ENCODE results near the gene UQCR10. TPM values are rescaled to one million over a fixed set of nuclear protein-coding genes. Genes with fewer than 3 reads are reported as not detected.

UQCR10 gene
- total and polyA plus RNA-seq, 9 of the 15 experiments (the other 6 are each of a cell fraction or from before 2014, with no cell fraction given): 128 to 903 (median 163) TPM

DNA sequence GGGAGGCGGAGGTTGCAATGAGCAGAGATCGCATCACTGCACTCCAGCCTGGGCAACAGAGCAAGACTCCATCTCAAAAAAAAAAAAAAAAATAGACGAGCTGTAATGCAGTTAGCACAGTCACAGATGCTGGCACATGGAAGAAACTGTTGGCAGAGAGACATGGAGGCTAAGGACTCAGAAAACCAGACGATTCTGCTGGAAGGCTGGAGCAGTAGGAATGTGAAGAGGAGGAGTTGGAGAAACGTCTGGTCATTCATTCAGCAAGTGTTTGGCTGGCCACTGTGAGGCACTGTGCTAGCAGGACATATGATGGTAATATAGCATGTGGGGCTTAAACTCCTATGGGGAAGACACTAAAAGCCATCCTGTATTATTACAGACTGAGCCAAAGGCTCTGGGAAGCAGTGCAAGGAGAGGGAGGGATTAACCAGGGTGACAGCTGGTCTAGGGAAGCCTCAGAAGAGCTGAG, 5.0 kb downstream of the UQCR10 start (continued):
- TF ChIP-seq, protein P1, sequence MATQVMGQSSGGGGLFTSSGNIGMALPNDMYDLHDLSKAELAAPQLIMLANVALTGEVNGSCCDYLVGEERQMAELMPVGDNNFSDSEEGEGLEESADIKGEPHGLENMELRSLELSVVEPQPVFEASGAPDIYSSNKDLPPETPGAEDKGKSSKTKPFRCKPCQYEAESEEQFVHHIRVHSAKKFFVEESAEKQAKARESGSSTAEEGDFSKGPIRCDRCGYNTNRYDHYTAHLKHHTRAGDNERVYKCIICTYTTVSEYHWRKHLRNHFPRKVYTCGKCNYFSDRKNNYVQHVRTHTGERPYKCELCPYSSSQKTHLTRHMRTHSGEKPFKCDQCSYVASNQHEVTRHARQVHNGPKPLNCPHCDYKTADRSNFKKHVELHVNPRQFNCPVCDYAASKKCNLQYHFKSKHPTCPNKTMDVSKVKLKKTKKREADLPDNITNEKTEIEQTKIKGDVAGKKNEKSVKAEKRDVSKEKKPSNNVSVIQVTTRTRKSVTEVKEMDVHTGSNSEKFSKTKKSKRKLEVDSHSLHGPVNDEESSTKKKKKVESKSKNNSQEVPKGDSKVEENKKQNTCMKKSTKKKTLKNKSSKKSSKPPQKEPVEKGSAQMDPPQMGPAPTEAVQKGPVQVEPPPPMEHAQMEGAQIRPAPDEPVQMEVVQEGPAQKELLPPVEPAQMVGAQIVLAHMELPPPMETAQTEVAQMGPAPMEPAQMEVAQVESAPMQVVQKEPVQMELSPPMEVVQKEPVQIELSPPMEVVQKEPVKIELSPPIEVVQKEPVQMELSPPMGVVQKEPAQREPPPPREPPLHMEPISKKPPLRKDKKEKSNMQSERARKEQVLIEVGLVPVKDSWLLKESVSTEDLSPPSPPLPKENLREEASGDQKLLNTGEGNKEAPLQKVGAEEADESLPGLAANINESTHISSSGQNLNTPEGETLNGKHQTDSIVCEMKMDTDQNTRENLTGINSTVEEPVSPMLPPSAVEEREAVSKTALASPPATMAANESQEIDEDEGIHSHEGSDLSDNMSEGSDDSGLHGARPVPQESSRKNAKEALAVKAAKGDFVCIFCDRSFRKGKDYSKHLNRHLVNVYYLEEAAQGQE (IDR thresholded peaks at IDR 0.05; ENCODE audit: borderline replicate concordance): peak; percentile 42; the same call in 1 of the 2 replicates
- TF ChIP-seq, protein P1 (CRISPR knock-in tag; IDR thresholded peaks at IDR 0.05; ENCODE audit: low read depth): no peak

- Histone ChIP-seq H2AFZ (ENCODE audit: low read depth, low read length) (no peak overlapping the region), H3K27ac (ENCODE audit: extremely low read depth, low read depth, low read length) (no peak overlapping the region), H3K9me1 (ENCODE audit: control insufficient read depth, insufficient read depth, low read length) (no peaks in the 10 kb centered on the region), H3K79me2 (ENCODE audit: control insufficient read depth, insufficient read depth, low read length) (peaks cover 11% of the 10 kb centered on the region), H4K20me1 (replicated peaks; ENCODE audit: control insufficient read depth, insufficient read depth, low read length) (no peaks in the 10 kb centered on the region), H3K4me1 (replicated peaks in 1 of 2; ENCODE audit: control insufficient read depth in 2 of 2, insufficient read depth in 2 of 2, low read length in 2 of 2) (peaks cover 2 to 3% of the 10 kb centered on the region in 2 experiments; a peak in 2 of 5 replicates), H3K4me3 (no peak overlapping the region), H3K27me3 (ENCODE audit: control insufficient read depth in 2 of 2, insufficient read depth in 2 of 2, low read length in 2 of 2) (no peaks in the 10 kb centered on the region), H3K9ac (ENCODE audit: insufficient read depth in 1 of 2, low read depth in 2 of 2, low read length in 2 of 2) (no peak overlapping the region), H3K4me2 (ENCODE audit: insufficient read depth, low read length) (no peak overlapping the region), H3K36me3 (ENCODE audit: control insufficient read depth, insufficient read depth, low read length) (peaks cover 26% of the 10 kb centered on the region), H3K9me3 (replicated peaks; ENCODE audit: control insufficient read depth, insufficient read depth, low read depth, low read length) (no peaks in the 10 kb centered on the region)
- POLR2A ChIA-PET: interaction anchor here (1.3 kb wide), 1 partner anchor 10 kb away, joined by 9 read pairs; no protein-coding TSS in a partner anchor
- in situ Hi-C loops (cut with MboI): no loop called here
- WGBS (ENCODE audit: insufficient coverage, low coverage, missing lambda C conversion rate): 52% methylated on average over 2 of the region's 2 CpGs
- ATAC-seq: no peak
- DNase-seq (ENCODE audit: extremely low read depth in 1 of 4, low spot score in 3 of 4): no peak
- CTCF ChIA-PET (ENCODE audit: low intra/inter-chr PET ratio): no interaction called here
- no TSS peak for BruUV-seq (replicated peaks)
- intact Hi-C loops (cut with micrococcal nuclease): no loop called here
- FAIRE-seq: no peak
- TF ChIP-seq STAT5A (IDR thresholded peaks at IDR 0.05; ENCODE audit: borderline replicate concordance, low read length) (no peak), PYGO2 (tag; IDR thresholded peaks at IDR 0.05) (no peak)
Measured at GRCh38 chr22:29773233-29773632, 6.1 kb downstream of the UQCR10 start.
